Right renal cortex interstitium (tissue), 3 donors: Measurements from ENCODE around the gene XYLT1. TPM values are rescaled to one million over a fixed set of nuclear protein-coding genes. Genes with fewer than 3 reads are reported as not detected.
A peak's percentile ranks its signal among the peaks of the same experiment; 100 is the strongest.

Experiments
- DNase-seq, 3 donors: peaks; one replicate each; pipeline ENCODE4 v3.0.0-alpha.2; 2013; ENCODE audit warnings: low read depth in 3 of 3, low spot score in 2 of 3
- polyA plus RNA-seq, 3 donors: library from polyadenylated mRNA; unstranded; fragments of 120-200 nt; gene quantifications; one replicate each; pipeline ENCODE4 v1.2.1, GENCODE V29; 2013; ENCODE audit not compliant: insufficient read length in 3 of 3

Gene XYLT1
- polyA plus RNA-seq, 3 donors: 7.4 to 8.5 (median 8.1) TPM

DNA sequence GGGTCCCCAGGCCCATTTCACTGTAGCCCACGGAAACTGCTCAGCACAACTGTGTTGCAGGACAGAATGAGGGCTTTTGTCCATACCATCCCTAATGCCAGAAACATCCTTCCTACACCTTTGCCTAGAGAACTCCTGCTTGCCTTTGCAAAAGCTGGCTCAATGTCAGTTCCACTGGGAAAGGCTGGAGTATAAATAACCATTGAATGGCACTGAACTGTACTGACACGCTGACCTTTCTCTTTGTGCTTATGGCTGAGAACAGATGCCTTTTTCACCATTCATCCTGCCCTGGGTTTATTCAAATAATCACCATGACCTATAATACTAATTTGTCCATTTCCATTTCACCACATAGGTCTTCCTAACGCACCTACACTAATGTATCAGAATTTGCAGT is 300.3 kb downstream of the XYLT1 start:
- DNase-seq: no peak

DNA sequence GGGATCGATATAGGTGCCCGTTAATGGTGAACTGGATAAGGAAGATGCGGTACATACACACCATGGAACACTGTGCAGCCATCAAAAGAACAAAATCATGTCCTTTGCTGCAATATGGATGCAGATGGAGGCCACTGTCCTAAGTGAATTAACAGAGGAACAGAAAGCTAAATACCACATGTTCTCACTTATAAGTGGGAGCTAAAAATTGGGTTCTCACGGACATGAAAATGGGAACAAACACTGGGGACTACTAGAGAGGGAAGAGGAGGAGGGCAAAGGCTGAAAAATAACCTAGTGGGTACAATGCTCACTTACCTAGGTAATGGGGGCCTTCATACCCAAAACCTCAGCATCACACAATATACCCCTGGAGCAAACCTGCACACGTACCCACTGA is 302.6 kb downstream of the XYLT1 start:
- DNase-seq: no peak

DNA sequence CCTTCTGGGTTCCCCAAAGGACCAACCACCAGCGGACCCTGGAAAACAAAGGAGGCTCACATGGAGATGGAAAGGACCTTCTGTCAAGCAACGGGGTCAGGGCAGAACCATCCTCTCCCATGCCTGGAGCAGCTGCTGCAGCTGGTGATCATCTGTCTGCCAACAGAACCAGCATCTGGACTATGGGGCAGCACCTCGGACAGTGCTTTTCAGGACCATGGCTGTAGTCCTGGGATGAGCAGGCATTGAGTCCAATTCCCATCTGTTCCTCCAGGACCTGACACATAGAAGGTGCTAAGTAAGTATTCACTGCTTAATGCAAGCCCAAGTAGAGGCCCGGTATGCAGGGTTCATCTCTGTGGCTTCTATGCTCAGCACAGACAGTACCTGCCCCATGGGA is 304.7 kb downstream of the XYLT1 start:
- DNase-seq: no peak

DNA sequence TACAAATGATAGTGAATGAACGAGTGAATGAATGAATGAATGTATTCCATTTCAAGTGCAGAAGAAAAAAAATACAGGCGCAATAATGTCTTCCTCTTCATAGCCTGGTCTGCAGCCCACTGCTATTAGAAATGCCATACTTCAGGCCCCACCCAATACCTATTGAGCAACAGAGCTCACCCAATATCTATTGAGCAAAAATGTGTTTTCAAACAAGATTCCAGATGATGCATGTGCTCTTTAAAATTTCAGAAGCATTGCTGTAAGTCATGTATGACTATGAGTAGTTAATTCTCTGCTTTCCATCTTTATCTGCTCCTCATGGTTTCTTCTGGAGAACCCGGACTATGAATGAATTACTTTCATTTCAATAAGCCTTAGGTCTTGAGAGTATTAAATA is 308.2 kb downstream of the XYLT1 start:
- DNase-seq: no peak

DNA sequence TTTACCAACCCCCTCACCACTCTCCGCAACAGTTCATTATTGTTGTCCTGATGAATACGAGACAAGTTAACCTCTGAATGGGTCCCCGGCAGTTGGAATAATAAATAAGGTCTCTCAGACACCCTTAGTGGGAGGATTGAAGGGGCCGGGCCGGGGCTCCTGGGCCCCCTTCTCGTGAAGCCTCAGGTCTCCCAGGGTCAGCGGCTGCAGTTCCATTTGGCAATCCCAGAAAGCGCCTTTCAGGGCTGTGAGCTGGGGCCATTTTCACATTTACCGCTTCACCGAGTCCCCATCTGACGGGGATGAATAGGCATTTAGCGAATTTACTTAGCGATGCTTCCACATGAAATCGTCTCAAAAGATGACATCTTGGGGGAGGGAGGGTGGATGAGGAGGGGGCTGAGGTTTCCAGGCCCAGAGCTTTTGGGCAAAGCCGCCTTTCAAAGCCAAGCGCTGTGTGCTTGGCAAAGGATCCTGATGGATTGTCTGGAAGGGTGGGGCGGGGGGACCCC is 309.8 kb downstream of the XYLT1 start:
- no peak for DNase-seq

DNA sequence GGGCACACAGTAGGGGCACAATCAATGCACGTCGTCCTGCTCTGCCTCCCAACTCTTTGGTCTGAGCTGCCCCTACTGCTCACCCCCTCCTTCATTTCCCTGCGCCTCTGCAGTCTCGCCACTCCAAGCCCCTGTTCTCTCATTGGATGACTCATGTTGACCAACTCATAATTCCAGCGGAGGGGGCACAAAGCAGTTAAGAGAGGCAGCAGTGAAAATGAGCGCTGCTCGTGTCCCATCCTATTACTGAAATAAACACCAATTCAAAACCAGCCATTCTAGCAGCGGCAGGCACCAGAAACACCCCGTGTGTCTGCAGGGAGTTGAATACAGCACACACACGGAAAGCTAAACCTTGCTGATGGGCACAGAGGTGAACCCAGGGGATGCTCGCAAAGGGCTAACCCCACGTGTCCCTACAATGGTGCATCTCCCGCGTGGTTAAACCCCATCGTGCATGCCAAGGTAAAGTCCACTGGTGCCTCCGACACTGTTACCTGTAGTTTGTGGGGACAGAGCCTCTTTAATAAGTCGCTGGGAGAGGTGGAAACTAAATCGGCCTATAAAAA is 310.4 kb downstream of the XYLT1 start:
- no peak for DNase-seq

DNA sequence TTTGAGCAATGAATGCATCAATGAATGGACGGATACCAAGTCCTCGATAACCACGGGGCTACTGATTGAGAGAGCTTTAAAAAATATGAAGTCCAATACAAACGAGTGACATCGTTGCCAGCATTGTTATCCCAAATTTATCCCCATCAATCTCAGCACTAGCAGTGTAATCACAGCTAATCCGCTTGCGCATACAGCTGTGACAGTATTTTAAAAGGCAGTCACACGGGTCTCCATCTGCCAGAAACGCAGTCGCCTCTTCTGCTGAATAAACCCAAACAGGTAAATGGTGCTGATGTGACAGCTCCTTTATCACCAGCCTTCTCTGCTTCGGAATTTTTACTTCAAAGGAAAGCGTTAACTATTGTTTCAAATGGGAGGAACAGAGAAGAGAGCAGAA is 311.1 kb downstream of the XYLT1 start:
- no peak for DNase-seq

DNA sequence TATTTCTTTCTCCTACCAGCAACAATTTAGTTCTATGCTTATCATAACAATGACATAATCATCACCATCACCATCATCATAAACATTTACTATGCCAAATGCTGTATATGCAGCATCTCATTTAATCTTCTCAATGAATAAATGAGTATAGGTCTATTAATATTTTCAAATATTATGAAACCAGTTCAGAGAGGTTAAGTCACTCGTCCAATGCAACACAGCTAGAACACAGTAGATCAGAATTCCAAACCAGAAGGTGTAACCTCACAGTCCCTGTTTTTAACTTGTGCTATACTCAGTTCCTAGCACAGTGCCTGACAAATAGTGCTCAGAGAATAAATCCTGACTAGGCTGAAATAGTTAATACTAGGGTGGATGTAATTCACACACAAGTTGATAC is 314.8 kb downstream of the XYLT1 start:
- DNase-seq: no peak

DNA sequence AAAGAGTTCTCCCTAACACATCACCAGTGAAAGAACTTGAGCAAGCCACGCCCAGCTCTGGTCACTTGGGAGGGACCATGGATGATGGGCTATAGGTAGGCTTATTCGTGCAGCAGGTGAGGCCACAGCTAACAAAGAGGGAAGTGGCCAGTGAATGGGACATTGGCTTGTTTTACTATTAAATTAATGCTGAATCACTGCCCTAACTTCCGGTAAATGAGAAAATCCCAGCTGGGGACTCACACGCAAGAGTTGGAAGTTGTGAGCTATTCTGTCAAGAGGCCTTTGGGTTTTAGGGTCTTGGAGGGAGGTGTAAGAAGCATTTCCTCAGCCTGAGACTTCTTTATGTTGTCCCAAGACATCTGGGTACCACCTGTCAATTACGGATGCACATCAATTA is 315.3 kb downstream of the XYLT1 start:
- no peak for DNase-seq

DNA sequence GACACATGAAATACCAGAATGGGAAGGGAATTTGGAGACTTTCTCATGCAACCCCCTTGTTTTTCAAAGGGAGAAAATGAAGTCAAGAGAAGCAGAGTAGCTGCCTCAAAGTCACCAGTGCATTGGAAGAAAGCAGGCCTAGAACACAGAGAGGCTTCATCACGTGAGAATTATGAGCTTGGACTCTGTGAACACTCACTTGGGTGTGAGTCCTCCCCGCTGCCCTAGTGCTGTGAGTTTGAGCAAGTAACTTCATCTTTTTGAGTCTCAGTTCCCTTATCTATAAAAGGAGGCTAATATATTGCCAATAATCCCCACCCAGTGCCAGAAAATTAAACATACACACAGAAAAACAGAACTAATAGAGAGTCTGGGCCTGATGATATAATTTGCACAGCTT is 315.8 kb downstream of the XYLT1 start:
- DNase-seq: no peak

DNA sequence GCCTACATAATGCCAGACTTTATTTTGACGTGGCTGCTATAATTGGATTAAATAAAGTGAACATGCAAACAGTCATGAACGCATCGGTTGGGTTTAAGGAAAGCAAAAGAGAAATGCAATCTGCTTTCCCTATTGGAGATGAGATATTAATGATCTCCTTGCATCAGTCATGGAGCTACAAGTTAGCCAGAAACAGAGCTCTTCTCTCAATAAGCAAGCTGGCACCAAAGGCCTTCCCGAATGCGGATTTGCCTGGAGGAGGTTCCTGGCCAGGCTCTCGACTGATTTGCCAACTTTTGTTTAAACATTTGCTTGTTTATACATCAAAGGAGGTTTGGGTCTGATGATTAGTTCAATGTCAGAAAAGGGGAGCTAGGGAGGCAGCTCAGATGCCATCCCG is 318.4 kb downstream of the XYLT1 start:
- DNase-seq: no peak

DNA sequence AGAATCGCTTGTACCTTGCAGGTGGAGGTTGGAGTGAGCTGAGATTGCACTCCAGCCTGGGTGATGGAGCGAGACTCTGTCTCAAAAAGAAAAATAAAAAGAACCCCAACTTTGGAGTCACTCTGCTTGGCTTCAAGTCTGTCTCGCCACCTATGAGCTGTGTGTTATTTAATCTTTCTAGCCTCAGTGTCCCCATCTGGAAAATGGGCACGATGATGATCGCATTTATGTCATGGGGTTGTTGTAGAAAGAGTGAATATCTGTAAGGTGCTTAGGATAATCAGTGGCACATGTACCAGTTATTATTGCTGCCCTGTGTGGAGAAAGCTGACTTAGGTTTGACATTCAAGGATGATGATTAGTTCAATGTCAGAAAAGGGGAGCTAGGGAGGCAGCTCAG is 319.4 kb downstream of the XYLT1 start:
- DNase-seq: no peak

DNA sequence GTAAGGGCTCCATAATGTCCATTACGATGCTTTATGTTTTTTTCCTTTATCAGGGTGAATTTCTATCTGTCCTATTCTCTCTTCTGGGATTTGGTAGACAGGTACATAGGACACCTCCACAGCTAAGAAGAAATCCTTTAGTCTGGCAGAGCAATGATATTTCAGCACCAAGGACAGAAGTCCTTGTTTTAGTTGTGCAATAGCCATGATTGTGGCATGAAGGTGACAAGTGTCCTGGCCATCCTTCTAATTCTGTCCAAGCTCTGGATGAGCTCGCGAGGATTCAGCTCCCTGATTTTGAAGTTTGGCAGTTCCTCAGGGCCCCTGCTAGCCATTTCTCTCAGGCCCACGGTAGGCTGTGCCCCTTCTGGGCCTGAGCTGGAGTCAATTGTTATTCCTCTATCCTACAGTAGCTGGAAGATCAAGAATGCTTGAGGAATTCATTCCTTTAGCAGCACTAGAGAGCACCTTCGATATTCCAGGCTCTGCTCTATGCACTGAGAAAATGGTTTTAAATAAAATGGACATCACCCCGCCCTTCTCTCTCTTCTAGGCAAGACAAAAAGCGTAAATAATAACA is 320.8 kb downstream of the XYLT1 start:
- peak in 1 of 3 donors; percentile 2 for DNase-seq

DNA sequence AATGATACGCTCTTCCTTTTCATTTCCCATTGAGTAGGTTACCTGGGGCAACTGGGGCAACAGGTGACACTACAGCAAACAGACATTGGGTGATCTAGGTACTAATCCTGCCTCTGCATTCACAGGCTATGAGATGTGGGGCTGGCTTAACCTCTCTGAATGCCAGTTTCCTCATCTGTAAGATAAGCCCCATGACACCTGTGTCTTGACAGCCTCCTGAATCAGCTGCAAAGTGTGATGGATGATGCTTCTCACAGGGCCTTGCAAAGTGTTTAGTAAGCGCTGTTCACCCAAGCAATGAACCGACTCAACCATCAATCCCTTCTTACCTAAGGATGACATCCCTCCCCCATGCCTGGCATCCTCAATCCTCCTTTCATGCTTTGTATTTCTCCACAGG is 322.8 kb downstream of the XYLT1 start:
- no peak for DNase-seq

DNA sequence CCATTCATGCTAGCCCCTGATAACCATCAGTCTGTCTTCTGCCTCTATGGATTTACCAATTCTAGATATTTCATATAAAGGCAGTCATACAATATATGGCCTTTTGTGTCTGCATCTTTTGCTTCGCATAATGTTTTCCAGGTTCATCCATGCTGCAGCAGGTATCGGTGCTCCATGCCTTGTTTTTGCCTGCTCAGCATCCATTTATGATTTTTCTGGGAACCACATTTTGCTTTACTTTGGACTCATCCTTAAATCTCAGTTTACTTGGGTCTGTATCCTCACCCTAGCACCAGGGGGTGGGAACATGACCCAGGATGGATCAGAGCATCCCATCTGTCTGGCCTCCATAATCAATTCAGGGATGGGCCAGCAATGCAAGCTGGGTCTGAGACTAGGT is 325.7 kb downstream of the XYLT1 start:
- no peak for DNase-seq

DNA sequence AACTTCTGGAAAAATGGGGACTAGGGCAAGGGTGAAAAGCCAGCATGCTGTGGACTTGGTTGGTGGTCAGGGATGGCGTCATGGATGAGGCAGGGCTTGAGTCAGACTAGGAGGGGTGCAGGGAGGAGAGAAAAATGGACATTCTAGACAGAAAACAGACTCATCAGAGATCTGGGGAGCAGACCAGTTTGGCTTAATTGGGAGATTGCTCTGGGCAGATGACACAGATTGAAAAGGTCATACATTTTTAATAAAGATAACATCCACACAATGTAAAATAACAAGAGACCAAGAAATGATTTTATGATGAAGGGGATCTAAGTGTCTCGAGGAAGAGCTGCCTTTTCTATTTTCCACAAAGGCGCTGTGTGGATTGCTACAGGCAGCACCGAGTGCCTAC is 326.3 kb downstream of the XYLT1 start:
- DNase-seq: no peak

DNA sequence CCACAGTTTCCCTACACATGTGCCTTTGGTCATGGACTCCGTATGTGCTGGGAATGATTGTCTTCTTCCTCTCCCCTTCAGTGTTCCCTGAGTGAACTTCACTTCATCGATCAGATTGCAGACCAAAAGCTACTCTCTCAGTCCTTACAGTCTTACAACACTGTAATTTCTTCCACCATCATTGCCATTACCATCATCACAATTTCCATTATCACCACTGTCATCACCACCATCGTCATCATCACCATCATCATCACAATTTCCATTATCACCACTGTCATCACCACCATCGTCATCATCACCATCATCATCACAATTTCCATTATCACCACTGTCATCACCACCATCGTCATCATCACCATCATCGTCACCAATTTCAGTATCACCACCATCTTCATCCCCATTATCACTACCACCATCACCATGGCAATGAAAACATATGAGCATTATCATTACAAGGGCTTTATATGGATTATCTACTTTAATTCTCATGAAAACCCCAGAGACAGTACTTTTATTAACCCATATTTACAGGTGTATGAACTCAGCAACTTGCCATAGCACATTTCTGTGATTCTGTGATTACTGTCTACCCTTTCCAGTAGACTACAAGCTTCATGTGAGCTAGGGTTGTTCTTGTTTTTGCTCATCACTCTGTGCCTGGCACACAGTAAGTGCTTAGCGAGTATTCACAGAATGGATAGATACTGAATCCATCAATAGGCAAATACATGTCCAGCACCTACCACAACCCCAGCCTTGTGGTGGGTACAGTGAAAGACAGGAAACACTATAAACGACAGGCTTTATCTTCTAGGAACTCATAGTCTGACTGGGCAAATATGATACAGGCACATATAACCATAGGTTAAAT is 327.0 kb downstream of the XYLT1 start:
- no peak for DNase-seq

DNA sequence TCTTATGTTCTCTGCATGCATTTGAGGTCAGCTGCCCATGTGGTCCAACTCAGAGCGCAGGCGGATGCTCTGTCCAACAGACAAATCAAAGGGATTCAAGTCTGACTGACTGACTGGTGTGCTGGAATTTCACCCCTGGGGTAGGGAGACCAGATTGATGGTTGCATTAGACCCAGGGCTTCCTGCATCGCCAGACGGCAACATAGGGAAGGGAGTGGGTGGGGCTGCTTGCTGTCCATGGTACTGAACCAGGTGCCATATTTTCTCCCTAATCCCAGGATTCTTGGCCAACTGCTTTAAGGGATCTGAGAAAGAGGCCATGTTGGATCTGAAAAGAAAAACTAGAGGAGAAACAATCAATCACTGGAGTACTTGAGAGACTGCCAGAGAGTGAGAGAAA is 332.0 kb downstream of the XYLT1 start:
- peak in 2 of 3 donors; percentile 1 to 7 for DNase-seq

DNA sequence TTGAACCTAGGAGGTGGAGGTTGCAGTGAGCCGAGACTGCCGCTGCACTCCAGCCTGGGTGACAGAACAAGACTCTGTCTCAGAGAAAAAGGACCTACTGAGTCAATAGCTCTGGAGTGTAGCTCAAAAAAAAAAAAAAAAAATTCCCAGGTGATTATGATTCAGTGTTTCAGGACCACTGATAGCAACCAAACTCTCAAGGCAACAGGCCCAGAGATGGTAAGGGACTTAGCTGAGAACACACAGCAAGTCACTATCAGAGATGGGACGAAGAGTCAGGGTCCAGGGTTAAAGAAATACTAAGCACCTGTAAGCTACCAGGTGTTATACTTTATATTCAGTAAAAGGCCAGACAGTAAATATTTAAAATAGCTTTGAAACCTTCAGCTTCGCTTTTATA is 335.3 kb downstream of the XYLT1 start:
- DNase-seq: no peak

DNA sequence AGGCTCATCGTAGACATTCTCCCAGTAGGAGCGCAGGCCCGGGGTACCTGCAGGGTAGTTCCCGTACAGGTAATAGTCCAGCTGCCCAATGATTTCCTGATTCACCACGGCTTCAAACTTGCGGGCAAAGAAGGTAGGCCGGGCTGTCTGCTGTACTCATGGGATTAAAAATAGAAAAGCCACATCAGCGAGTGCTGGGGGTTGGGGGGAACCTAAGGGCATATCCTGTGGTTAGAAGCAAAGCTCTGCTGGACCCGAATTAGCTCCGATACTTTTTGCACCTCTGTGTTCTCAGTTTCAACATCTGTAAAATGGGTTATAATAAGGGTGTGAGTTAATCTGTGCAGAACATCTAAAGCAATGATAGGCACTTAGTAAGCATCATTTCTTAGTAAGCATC is 336.2 kb downstream of the XYLT1 start:
- DNase-seq: no peak

DNA sequence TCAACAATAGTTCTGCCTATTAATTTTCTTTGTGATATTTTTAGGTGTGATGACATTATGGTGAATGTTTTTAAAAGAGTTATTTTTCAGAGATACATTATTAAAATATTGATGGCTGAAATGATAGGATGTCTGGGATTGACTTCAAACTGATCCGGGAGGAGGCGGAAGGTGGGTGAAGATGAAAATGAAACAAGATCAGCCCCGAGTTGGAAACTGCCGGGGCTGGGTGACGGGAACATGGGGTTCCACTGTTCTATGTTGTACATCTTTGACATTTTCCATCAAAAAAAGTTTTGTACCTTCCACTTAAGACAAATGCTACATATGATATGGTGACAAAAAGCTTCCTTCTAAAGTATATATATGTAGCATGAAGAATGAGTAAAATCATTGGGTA is 336.9 kb downstream of the XYLT1 start:
- no peak for DNase-seq

DNA sequence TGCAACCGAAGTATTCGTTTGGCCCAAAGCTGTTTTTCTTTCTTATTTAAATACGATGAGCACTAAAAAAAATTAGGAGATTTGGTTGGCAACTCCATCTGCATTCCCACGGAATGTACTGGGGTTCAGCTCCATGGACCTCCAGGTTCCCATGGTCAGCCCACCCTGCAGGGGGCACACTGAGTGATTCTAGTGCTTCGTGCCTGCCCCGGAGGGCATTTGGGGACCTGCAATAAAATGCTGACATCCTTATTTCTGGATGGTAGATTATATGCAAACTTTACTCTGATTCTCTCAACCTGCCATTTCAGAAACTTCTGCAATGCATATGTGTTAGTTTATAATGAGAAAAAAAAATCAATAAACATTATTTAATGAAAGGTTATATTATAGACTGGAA is 339.4 kb downstream of the XYLT1 start:
- DNase-seq: no peak
